NCI-H146 (cell line): ENCODE data around the gene PDE1C.

Source experiments
- DNase-seq: peaks from one replicate; lab custom pipeline; 2025; lab: John Stamatoyannopoulos, UW

The PDE1C gene

DNA sequence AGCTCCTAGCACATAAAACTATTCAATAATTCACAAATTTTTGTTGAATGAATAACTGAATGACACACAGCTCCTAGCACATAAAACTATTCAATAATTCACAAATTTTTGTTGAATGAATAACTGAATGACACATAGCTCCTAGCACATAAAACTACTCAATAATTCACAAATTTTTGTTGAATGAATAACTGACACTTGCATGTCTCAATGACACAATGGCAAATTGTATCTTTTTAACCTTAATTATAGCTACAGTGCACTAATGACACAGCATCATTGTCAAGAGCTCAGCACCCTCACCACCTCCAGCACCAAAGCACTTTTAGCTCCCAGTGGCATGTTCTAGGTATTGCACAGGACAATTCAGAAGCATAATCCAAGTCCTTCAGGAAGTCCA lies 131.6 kb downstream of the PDE1C start:
- no peak for DNase-seq

DNA sequence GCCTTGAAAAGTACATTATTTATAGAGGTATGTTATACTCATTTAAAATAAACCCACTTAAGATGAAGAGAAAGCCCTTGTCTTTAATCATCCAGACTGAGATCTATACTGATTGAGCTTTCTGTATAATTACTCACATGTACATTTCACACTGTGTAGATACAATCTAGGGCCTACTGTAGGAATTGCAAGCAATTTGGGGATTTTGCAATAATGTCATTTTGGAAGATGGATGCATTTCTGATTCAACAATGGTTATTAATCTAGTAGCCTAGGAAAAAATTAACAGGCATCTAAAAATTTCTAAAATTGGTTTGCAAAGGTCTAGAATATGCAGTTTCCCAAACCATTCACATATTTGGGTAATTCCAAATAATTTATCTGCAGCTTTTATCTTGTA lies 132.2 kb downstream of the PDE1C start:
- no peak for DNase-seq

DNA sequence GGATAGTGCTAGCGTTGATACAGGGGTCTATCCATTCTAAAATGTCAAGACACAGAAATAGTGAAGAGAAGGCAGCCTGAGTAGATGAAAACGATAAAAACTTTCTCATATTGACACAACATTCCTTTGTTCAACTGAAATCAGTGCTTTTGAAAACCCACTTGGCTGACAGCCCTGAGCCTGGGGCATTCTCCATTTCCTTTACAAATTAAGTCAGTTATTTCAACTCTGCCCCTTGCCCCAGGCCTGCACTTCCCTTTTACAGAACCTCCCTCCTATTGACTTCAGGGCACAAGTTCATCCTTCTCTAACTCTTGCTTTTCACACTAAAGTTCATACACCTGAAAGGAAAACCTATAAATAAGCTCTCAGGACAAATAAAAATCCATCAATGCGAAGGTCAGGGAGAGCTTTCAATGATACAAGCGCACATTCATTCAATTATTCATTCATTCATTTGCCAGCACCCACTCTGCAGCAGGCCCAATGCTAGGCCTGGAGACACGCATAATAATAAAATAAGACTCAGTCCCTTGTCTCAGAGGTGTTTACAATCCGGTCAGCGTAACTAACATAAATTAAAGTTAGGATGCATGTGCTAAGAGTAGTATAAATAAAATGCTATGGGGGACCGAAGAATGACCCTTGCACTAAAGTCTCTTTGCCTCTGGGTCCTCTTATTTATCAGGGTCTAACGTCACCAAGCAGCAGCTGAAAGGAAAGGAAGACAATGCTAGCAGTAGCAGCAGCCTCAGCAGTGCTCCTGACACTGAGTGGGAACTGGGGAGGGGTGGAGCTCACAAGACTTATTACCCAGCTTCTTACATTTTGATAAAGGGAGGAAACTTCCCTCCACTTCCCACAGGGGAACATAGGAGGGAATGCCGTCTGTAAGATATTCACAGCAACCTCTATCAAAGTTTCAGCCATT lies 134.8 kb downstream of the PDE1C start:
- no peak for DNase-seq

DNA sequence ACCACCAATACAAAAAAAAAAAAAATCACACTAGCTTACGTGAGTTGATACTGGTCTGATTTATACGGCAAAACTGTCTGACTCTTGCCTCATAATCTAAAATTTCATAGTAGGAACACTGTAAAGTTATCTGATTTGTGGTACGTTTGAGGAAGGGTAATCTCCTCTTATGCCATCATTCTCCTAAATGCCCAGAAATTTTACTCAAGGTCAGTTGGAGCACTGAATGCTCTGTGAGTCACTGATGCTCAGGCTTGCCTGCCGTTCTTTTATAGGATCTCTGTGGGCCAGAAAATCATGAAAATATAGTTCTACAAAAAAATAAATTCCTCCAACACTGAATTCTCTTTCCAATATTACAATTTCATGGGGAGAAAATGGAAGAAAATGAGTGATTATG lies 135.7 kb downstream of the PDE1C start:
- DNase-seq, result no peak

GRCh38 chr7:31933481-31933880 lies 136.7 kb downstream of the PDE1C start:
- DNase-seq, result no peak

DNA sequence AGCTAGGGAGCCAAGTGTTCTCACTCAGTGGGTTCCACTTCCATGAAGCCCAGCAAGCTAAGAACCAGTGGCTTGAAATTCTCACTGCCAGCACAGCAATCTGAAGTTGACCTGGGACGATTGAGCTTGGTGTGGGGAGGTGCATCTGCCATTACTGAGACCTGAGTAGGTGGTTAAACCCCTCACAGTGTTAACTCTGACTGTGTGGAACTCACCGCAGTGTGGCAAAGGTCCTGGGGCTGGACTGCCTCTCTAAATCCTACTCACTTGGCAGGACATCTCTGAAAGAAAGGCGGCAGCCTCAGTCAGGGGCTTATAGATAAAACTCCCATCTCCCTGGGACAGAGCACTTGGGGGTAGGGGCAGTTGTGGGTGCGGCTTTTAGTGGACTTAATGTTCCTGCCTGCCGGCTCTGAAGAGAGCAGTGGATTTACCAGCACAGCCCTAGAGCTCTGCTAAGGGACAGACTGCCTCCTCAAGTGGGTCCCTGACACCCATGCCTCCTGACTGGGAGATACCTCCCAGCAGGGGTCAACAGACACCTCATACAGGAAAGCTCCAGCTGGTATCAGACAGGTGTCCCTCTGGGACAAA lies 143.1 kb downstream of the PDE1C start:
- no peak for DNase-seq

DNA sequence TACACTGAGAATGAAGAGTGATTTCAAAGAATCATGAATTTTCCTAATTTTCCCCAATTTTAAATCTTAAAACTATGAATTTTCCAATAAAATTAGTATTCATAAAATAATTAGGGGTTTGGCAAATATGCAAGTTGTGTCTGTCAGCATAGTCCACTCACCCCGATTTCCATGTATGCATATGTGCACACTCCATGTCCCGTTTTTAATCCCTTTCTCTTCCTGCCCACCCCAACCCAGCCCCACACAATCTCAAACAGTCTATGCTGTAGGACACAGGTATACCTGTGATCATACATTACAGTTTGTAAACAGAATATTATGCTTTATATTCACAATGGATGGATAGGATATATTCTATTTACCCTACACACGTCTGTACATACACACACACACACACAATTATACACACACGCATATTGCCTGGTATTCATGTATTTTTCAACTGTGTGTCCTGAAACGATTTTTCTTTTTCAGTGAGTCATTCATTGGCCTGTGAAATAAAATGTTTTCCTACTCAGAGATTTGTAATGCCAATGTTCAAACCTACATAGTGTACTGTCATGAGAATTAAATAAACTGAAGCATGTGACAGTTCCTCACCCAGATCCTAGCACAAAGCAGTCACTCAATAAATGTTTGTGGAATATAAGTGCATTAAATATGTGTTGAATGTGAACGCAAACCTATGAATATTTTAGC lies 144.3 kb downstream of the PDE1C start:
- DNase-seq, result no peak

DNA sequence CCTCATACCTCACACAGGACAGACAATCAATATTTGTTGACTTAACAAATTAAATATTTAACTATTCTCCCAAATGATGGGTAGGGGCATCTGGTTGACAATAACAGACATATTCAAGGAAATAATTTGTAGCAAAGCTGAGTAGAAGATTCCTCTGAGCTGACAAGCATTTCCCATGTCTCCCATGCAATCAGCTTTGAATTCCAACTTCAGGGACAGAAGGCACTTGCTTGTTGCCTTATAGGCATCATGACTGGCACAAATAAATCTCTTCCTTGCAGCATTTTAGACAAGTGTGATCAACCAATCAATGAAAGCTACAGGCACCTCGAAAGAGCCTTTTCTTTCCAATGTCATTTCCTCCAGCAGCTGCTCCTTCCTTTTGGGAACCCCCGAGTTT lies 146.0 kb downstream of the PDE1C start:
- no peak for DNase-seq

- DNase-seq, result no peak
These were observed 147.4 kb downstream of the PDE1C start for GRCh38 chr7:31922848-31923247.

- DNase-seq, result no peak
These were observed 149.2 kb downstream of the PDE1C start for GRCh38 chr7:31921047-31921446.

- DNase-seq, result no peak
These were observed 150.4 kb downstream of the PDE1C start for GRCh38 chr7:31919678-31920369.

DNA sequence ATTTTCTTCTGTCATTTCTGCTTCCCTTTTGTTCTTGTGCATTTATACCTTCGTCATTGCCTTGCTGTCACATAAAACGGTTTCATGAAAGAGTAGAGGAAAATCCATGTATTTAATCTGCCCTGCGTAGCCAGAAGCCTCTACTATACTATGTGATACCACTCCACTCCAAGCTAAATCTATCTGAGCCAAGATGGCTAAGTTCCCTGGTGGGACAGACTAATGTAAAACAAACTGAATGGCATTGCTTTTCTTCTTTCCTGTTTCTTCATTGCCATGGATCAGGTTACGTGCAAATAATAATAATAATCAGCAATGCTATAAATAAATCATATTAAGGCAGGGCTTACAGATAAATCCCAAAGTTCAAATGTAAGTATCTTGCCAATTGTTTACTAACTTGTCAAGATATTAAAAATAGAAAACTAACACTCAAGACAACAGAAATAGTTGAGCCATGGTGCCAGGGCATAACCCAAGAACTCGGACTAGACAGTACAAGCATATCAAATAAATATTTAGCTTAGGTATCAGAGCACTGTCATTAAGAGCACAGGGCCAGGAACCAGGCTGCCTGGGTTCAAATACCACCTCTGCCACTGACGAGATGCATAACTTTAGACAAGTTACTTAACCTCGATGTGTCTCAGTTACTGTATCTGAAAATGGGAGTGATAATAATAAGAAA lies 151.4 kb downstream of the PDE1C start:
- no peak for DNase-seq

DNA sequence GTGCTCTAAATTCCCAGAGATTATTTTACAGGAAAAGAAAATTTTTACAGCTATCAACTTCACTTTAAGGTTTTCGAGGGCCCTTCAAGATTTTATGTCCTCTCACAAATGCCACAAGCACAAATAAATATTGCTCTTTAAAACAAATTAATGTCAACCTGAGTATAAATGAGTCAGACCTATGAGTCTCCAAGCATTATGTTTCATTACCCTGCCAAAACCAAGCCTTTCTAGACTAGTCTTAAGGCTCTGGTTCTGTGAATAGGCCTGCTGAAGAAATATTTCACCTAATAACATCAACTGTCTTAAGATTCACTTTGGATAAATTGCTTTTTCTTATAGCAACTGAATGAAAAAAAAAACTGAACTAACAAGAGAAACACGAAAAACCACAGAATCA lies 153.0 kb downstream of the PDE1C start:
- DNase-seq, result no peak

DNA sequence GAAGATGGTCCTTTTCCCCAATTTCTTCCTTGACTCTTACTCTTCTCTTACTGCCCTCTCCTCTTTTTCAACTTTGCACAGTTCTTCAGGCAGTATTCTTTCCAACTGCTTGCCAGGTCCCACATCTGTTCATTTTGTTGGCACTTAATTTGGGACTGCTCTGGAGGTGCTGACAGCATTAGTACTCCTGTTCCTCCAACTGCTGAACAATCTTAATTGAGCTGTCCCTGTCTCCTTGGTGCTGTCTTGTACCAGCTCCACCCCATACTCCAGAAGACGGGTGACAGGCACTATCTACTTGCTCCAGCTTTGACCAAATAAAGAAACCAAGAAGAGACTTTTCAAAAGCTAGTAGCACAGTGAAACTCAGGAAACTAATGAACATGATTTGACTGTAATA lies 160.0 kb downstream of the PDE1C start:
- no peak for DNase-seq

GRCh38 chr7:31906479-31907171 lies 163.6 kb downstream of the PDE1C start:
- no peak for DNase-seq

DNA sequence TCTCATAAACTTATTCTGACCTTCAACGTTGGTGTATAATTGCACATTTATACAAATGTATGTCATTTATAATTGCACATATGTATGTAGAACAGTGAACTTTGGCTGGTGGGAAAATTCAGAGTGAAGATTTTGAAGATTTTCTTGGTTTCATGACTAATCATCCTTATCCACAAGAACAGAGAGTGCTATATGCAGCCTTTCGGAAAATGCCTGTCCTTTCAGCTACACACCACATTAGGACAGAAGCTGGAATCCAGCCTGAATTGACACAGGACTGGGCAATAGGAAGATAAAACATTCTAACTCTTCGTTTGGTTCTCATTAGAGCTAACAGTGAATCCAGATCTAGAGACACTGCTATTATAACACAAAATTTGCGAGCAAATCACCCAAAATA lies 166.2 kb downstream of the PDE1C start:
- DNase-seq, result no peak

DNA sequence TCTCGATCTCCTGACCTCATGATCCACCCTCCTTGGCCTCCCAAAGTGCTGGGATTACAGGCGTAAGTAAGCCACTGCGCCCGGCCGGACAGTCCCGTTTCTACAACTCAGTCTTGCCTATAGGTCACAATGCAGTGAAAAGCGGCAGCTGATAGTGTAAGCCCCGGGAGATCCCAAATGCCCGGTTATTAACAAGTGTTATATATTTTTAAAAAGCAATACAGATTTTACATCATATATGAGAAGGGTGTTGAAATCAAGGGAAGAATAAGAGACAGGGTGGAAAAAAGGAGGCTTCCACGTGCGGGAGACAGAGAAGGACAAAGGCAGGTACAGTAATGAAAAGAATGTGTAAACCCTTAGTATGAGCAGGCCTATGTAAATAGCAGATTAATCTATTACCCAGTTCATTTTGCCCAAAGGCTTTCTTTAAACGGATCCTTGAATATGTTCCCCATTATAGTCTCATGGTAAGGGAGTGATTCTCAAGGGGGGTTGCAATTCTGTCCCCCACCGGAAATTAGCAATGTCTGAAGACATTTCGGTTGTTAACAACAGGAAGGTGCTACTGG lies 170.8 kb downstream of the PDE1C start:
- DNase-seq, result no peak

DNA sequence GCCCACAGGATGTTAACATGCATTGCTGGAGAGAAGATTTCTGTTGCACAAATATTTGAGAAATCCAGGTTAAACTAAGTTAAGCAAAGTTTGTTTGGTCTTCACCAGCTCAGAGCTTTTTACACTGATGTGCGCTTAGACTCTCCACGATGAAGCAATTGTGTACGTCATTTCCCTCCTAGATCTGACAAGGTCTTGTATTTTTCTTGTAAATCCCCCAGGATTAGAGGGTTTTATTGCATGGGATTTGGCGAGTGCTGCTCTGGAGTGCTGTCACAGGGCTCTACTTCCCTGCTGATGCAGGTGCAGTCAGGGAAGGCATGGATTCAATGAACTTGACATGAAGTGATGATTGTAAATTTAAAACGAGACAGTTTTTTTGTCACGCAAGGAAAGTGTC lies 173.3 kb downstream of the PDE1C start:
- no peak for DNase-seq

DNA sequence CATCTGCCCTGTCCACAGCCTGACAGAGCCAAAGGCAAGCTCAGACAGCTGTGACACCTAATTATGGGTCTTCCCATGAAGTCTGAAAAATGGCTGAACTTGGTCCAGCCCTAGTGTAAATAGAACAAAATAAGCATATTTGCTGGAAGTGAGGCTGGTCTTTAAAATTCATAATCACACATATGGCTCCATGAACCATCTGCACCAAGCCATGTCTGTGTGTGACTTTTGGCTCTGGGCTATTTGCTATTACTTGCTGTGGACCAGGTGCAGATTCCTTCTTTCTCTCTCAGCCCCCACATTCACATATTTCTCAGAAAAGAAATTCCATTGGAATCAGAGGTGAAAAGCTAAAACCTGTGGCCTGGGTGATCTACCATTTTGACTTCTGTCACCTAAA lies 175.9 kb downstream of the PDE1C start:
- no peak for DNase-seq

- no peak for DNase-seq
These were observed 176.8 kb downstream of the PDE1C start for GRCh38 chr7:31893365-31893764.
